Endothelial cell (in vitro differentiated cells): Measurements from ENCODE around the gene HCCS. TPM values are rescaled to one million over a fixed set of nuclear protein-coding genes. Genes with fewer than 3 reads are reported as not detected.
A peak's percentile ranks its signal among the peaks of the same experiment; 100 is the strongest.

Source experiments
- DNase-seq: peaks from one replicate; pipeline ENCODE4 v3.0.0; 2021; ENCODE audit warnings: low spot score
- H3K27ac Mint-ChIP-seq: one replicate; pipeline ENCODE4 v1.8.0; 2021; ENCODE audit warnings: mixed read lengths, inconsistent platforms; ENCODE audit not compliant: unreplicated experiment
- H3K27me3 Mint-ChIP-seq: one replicate; pipeline ENCODE4 v1.8.0; 2021; ENCODE audit warnings: mild to moderate bottlenecking, moderate library complexity, mixed read lengths, inconsistent platforms; ENCODE audit not compliant: unreplicated experiment
- H3K36me3 Mint-ChIP-seq: one replicate; pipeline ENCODE4 v1.8.0; 2021; ENCODE audit warnings: mild to moderate bottlenecking, low read depth, mixed read lengths, inconsistent platforms; ENCODE audit not compliant: unreplicated experiment
- H3K4me1 Mint-ChIP-seq: one replicate; pipeline ENCODE4 v1.8.0; 2021; ENCODE audit warnings: mild to moderate bottlenecking, mixed read lengths, inconsistent platforms; ENCODE audit not compliant: unreplicated experiment
- H3K4me3 Mint-ChIP-seq: one replicate; pipeline ENCODE4 v1.8.0; 2021; ENCODE audit warnings: mild to moderate bottlenecking, mixed read lengths, inconsistent platforms; ENCODE audit not compliant: unreplicated experiment
- H3K9me3 Mint-ChIP-seq: one replicate; pipeline ENCODE4 v1.8.0; 2021; ENCODE audit warnings: mixed read lengths, inconsistent platforms; ENCODE audit not compliant: unreplicated experiment
- CTCF ChIP-seq: fragments of 200-600 bp; sonication (generic); IDR thresholded peaks from one replicate; pipeline ENCODE4 v1.5.0; 2021; ENCODE audit warnings: antibody characterized with exemption; ENCODE audit not compliant: unreplicated experiment
- long read RNA-seq: library from polyadenylated mRNA; unstranded; transcript quantifications from one replicate; pipeline ENCODE4 v2.0.0, GENCODE V29; 2020; ENCODE audit not compliant: unreplicated experiment
- total RNA-seq: library from RNA; stranded (reverse); fragmentation: NEBNext Ultra II Directional; extraction: Animal tissue kit (Norgen Biotek cat#: 25700); gene quantifications from one replicate; pipeline ENCODE4 v1.2.1, GENCODE V29; 2021; ENCODE audit not compliant: unreplicated experiment

The HCCS gene
- total RNA-seq = 18.6 TPM
- long read RNA-seq, partial matches to known transcripts = 1 of 7 reads
- long read RNA-seq, other reads (novel, unspliced or antisense) = 0 of 7 reads

GRCh38 chrX:11111037-11111851 lies at the start of gene HCCS:
Gene HCCS (plus strand): TSS chrX:11111332. CDS start chrX:11112061, 729 bp downstream.
- Mint-ChIP-seq H3K27ac (peak within 1 kb of the TSS; percentile 93), H3K9me3 (no peaks in the 10 kb centered on the region), H3K27me3 (peaks cover 5% of the 10 kb centered on the region), H3K4me3 (peak within 1 kb of the TSS; percentile 92), H3K36me3 (peaks cover 5% of the 10 kb centered on the region), H3K4me1 (peaks cover 10% of the 10 kb centered on the region)
- TF ChIP-seq CTCF = no peak
- peak; percentile 71 for DNase-seq

GRCh38 chrX:11064276-11064675 lies 46.9 kb upstream of the HCCS start:
- no peak overlapping the region for H3K27ac Mint-ChIP-seq
- H3K27me3 Mint-ChIP-seq = no peaks in the 10 kb centered on the region
- H3K4me1 Mint-ChIP-seq = peaks cover under 1% of the 10 kb centered on the region

GRCh38 chrX:11064851-11065600 lies 46.1 kb upstream of the HCCS start:
- H3K4me3 Mint-ChIP-seq = no peak overlapping the region
- H3K36me3 Mint-ChIP-seq = no peaks in the 10 kb centered on the region
- TF ChIP-seq CTCF = no peak
- no peaks in the 10 kb centered on the region for H3K27me3 Mint-ChIP-seq
- no peak for DNase-seq
- H3K4me1 Mint-ChIP-seq = peaks cover 4% of the 10 kb centered on the region
- H3K9me3 Mint-ChIP-seq = no peaks in the 10 kb centered on the region
- no peak overlapping the region for H3K27ac Mint-ChIP-seq

More at GRCh38 chrX:11064276-11064675, 46.9 kb upstream of the HCCS start:
- DNase-seq = no peak
- TF ChIP-seq CTCF = no peak
- no peaks in the 10 kb centered on the region for H3K36me3 Mint-ChIP-seq
- H3K4me3 Mint-ChIP-seq = no peak overlapping the region
- H3K9me3 Mint-ChIP-seq = no peaks in the 10 kb centered on the region

GRCh38 chrX:11066812-11067211 lies 44.3 kb upstream of the HCCS start:
- TF ChIP-seq CTCF = no peak
- Mint-ChIP-seq H3K9me3 (no peaks in the 10 kb centered on the region), H3K27me3 (no peaks in the 10 kb centered on the region), H3K4me3 (no peak overlapping the region), H3K36me3 (no peaks in the 10 kb centered on the region), H3K4me1 (peaks cover 4% of the 10 kb centered on the region), H3K27ac (no peak overlapping the region)
- DNase-seq = no peak
